Astrocyte (in vitro differentiated cells and primary cell): ENCODE measurements around the gene PPM1H. TPM values are rescaled to one million over a fixed set of nuclear protein-coding genes. Genes with fewer than 3 reads are reported as not detected.
A peak's percentile ranks its signal among the peaks of the same experiment; 100 is the strongest.

Source experiments
- DNase-seq: peaks from one replicate; pipeline ENCODE4 v3.0.0-alpha.2; 2010; ENCODE audit warnings: low read depth
- FAIRE-seq: peaks from 2 replicates; lab custom pipeline; 2011; peaks lifted over from hg19 to GRCh38; lab: Jason Lieb, UNC
- H2AFZ ChIP-seq: 2 replicates; pipeline ENCODE4 v1.6.0; 2012; ENCODE audit warnings: low read depth, low read length, inconsistent platforms
- H3K27ac ChIP-seq: 2 replicates; pipeline ENCODE4 v1.5.1; 2011; ENCODE audit warnings: low read depth, low read length, inconsistent platforms
- H3K27me3 ChIP-seq: 2 replicates; pipeline ENCODE4 v1.6.0; 2011; ENCODE audit warnings: low read length, inconsistent platforms; ENCODE audit not compliant: insufficient read depth
- H3K36me3 ChIP-seq: 2 replicates; pipeline ENCODE4 v1.5.1; 2011; ENCODE audit warnings: low read length, inconsistent platforms; ENCODE audit not compliant: insufficient read depth
- H3K4me1 ChIP-seq: 2 replicates; pipeline ENCODE4 v1.5.1; 2011; ENCODE audit warnings: low read length, inconsistent platforms; ENCODE audit not compliant: insufficient read depth
- H3K4me2 ChIP-seq: 2 replicates; pipeline ENCODE4 v1.6.0; 2012; ENCODE audit warnings: low read length, inconsistent platforms
- H3K4me3 ChIP-seq: 2 replicates; pipeline ENCODE4 v1.5.1; 2011; ENCODE audit warnings: low read depth, mild to moderate bottlenecking, low read length, inconsistent platforms; ENCODE audit not compliant: insufficient read depth
- H3K79me2 ChIP-seq: 2 replicates; pipeline ENCODE4 v1.6.0; 2012; ENCODE audit warnings: mild to moderate bottlenecking, low read length, inconsistent platforms; ENCODE audit not compliant: insufficient read depth
- H3K9ac ChIP-seq: 2 replicates; pipeline ENCODE4 v1.6.0; 2012; ENCODE audit warnings: mild to moderate bottlenecking, low read length, inconsistent platforms
- H3K9me3 ChIP-seq: 2 replicates; pipeline ENCODE4 v1.5.1; 2012; ENCODE audit warnings: low read depth, mild to moderate bottlenecking, low read length, inconsistent platforms; ENCODE audit not compliant: insufficient read depth
- H4K20me1 ChIP-seq: 2 replicates; pipeline ENCODE4 v1.6.0; 2012; ENCODE audit warnings: low read length, inconsistent platforms; ENCODE audit not compliant: insufficient read depth
- H3K27ac Mint-ChIP-seq: one replicate; pipeline ENCODE4 v1.8.0; 2021; ENCODE audit warnings: mild to moderate bottlenecking, mixed read lengths; ENCODE audit not compliant: unreplicated experiment
- H3K27me3 Mint-ChIP-seq: one replicate; pipeline ENCODE4 v1.8.0; 2021; ENCODE audit warnings: low read depth, mixed read lengths; ENCODE audit not compliant: unreplicated experiment
- H3K36me3 Mint-ChIP-seq: one replicate; pipeline ENCODE4 v1.8.0; 2021; ENCODE audit warnings: low read depth, mixed read lengths; ENCODE audit not compliant: unreplicated experiment
- H3K4me1 Mint-ChIP-seq: one replicate; pipeline ENCODE4 v1.8.0; 2021; ENCODE audit warnings: low read depth, mixed read lengths; ENCODE audit not compliant: unreplicated experiment
- H3K4me3 Mint-ChIP-seq: one replicate; pipeline ENCODE4 v1.8.0; 2021; ENCODE audit warnings: mild to moderate bottlenecking, moderate library complexity, mixed read lengths; ENCODE audit not compliant: unreplicated experiment
- H3K9me3 Mint-ChIP-seq: one replicate; pipeline ENCODE4 v1.8.0; 2021; ENCODE audit warnings: mild to moderate bottlenecking, mixed read lengths; ENCODE audit not compliant: unreplicated experiment
- EZH2 ChIP-seq: IDR thresholded peaks from 2 replicates; pipeline ENCODE4 v1.6.1; 2012; ENCODE audit warnings: mild to moderate bottlenecking, low read length, inconsistent platforms; ENCODE audit not compliant: insufficient read depth
- total RNA-seq: library from RNA; stranded (reverse); gene quantifications from 2 replicates; pipeline ENCODE4 v1.2.1, GENCODE V29; 2021
- TF ChIP-seq, protein P1 (sequence below): IDR thresholded peaks from 2 replicates; pipeline ENCODE4 v1.5.1; 2011; ENCODE audit warnings: low read depth, mild to moderate bottlenecking, inconsistent platforms, low read length, moderate library complexity; ENCODE audit not compliant: insufficient read depth

The PPM1H gene
- total RNA-seq, 1 donor from 2014 or later: 7.8 TPM

DNA sequence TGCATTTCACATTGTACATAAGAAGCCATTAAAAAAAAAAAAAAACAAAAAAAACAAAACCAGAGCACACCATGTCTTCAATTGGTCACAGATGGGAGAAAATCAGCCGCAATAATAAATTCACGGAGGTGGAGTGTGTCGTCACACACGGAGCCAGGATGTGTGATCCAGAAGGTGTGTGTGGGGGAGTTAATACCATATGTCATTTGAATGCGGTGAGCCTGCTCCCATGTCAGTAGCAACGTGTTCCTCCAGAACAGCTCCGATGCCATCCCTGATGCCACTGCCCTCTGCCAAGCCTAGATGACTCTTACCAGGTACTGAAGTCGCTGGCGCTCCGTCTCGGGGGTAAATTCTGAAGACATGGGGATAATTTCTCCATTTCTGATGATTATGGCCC is 197.8 kb downstream of the PPM1H start:
- Mint-ChIP-seq H3K4me3 (no peak overlapping the region), H3K27ac (no peak overlapping the region), H3K27me3 (no peaks in the 10 kb centered on the region), H3K36me3 (peaks cover 1% of the 10 kb centered on the region), H3K9me3 (peaks cover 2% of the 10 kb centered on the region), H3K4me1 (peaks cover 29% of the 10 kb centered on the region)
- no peak overlapping the region for H3K4me2 ChIP-seq
- H3K9ac ChIP-seq: no peak overlapping the region
- H3K79me2 ChIP-seq: no peaks in the 10 kb centered on the region
- peaks cover 13% of the 10 kb centered on the region for H3K4me1 ChIP-seq
- FAIRE-seq: no peak
- TF ChIP-seq, protein P1, sequence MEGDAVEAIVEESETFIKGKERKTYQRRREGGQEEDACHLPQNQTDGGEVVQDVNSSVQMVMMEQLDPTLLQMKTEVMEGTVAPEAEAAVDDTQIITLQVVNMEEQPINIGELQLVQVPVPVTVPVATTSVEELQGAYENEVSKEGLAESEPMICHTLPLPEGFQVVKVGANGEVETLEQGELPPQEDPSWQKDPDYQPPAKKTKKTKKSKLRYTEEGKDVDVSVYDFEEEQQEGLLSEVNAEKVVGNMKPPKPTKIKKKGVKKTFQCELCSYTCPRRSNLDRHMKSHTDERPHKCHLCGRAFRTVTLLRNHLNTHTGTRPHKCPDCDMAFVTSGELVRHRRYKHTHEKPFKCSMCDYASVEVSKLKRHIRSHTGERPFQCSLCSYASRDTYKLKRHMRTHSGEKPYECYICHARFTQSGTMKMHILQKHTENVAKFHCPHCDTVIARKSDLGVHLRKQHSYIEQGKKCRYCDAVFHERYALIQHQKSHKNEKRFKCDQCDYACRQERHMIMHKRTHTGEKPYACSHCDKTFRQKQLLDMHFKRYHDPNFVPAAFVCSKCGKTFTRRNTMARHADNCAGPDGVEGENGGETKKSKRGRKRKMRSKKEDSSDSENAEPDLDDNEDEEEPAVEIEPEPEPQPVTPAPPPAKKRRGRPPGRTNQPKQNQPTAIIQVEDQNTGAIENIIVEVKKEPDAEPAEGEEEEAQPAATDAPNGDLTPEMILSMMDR: no peak
- H3K9me3 ChIP-seq: no peaks in the 10 kb centered on the region
- H3K27ac ChIP-seq: no peak overlapping the region
- H3K4me3 ChIP-seq: no peak overlapping the region
- H4K20me1 ChIP-seq: no peaks in the 10 kb centered on the region
- no peaks in the 10 kb centered on the region for H3K27me3 ChIP-seq
- H2AFZ ChIP-seq: no peak overlapping the region
- no peaks in the 10 kb centered on the region for H3K36me3 ChIP-seq
- DNase-seq: no peak

DNA sequence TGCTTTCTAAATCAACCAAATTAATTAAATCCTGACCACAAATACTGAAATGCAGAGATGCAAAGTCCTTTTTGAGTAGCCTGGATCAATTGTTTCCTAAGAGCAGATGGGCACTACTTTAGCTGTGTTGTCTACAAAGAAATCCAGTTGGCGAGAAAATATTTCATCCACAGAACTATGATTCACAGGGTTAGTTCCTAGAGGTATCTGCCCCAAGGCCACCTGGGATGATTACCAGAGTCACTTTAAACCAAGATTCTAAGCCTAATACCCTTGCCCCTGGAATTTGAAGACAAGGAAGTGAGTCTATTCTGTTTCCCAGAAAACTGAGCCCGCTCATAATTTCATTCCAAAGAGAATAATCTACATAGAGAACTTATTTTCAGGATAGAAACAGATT is 198.4 kb downstream of the PPM1H start:
- Histone ChIP-seq H4K20me1 (no peaks in the 10 kb centered on the region), H3K4me1 (peaks cover 19% of the 10 kb centered on the region), H3K79me2 (no peaks in the 10 kb centered on the region), H2AFZ (no peak overlapping the region), H3K36me3 (no peaks in the 10 kb centered on the region), H3K9ac (no peak overlapping the region), H3K27me3 (no peaks in the 10 kb centered on the region), H3K9me3 (no peaks in the 10 kb centered on the region), H3K4me3 (no peak overlapping the region), H3K27ac (no peak overlapping the region), H3K4me2 (no peak overlapping the region)
- no peak overlapping the region for H3K4me3 Mint-ChIP-seq
- DNase-seq: no peak
- no peak for TF ChIP-seq EZH2
- TF ChIP-seq, protein P1: no peak
- no peak overlapping the region for H3K27ac Mint-ChIP-seq
- H3K27me3 Mint-ChIP-seq: no peaks in the 10 kb centered on the region
- FAIRE-seq: no peak
- peaks cover 1% of the 10 kb centered on the region for H3K36me3 Mint-ChIP-seq
- peaks cover 35% of the 10 kb centered on the region for H3K4me1 Mint-ChIP-seq
- H3K9me3 Mint-ChIP-seq: peaks cover 2% of the 10 kb centered on the region

DNA sequence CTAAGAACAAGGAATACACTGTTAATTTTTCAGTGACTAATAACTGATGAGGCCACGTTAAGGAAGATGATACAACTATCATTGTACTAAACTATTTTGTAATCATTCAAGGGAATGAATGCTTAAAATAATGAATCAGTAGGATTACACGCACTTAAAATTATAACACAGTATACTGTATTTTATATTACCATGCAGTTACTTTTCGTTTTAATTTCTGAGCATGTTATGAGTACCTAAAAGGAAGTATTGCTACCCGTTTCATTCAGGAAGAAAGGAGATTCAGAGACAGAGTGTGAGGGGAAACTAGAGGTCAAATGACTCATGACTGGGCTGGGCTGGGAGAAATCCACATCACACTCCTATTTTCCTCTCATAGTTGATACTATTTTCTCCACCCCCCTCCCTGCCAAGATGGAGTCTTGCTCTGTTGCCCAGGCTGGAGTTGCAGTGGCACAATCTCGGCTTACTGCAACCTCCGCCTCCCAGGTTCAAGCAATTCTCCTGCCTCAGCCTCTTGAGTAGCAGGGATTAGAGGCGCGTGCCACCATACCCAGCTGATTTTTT is 202.0 kb downstream of the PPM1H start:
- H3K79me2 ChIP-seq: no peaks in the 10 kb centered on the region
- no peak overlapping the region for H3K4me3 ChIP-seq
- H3K36me3 Mint-ChIP-seq: no peaks in the 10 kb centered on the region
- no peaks in the 10 kb centered on the region for H4K20me1 ChIP-seq
- H3K4me1 ChIP-seq: peaks cover 32% of the 10 kb centered on the region
- no peak overlapping the region for H3K4me3 Mint-ChIP-seq
- no peaks in the 10 kb centered on the region for H3K36me3 ChIP-seq
- no peak for TF ChIP-seq EZH2
- TF ChIP-seq, protein P1: no peak
- no peaks in the 10 kb centered on the region for H3K27me3 Mint-ChIP-seq
- H3K27ac Mint-ChIP-seq: peak overlapping the region; percentile 94
- peak overlapping the region; percentile 91 for H3K27ac ChIP-seq
- no peaks in the 10 kb centered on the region for H3K9me3 ChIP-seq
- H3K9ac ChIP-seq: peak overlapping the region; percentile 47
- peak overlapping the region; percentile 12 for H3K4me2 ChIP-seq
- H2AFZ ChIP-seq: no peak overlapping the region
- no peaks in the 10 kb centered on the region for H3K9me3 Mint-ChIP-seq
- H3K27me3 ChIP-seq: no peaks in the 10 kb centered on the region
- FAIRE-seq (no peak), DNase-seq (peak; percentile 75)
- peaks cover 49% of the 10 kb centered on the region for H3K4me1 Mint-ChIP-seq
